Measurements from ENCODE around the gene CYFIP2. TPM values are rescaled to one million over a fixed set of nuclear protein-coding genes. Genes with fewer than 3 reads are reported as not detected.

Gene CYFIP2
- total RNA-seq, 1 donor from 2014 or later, result 27.7 TPM

DNA sequence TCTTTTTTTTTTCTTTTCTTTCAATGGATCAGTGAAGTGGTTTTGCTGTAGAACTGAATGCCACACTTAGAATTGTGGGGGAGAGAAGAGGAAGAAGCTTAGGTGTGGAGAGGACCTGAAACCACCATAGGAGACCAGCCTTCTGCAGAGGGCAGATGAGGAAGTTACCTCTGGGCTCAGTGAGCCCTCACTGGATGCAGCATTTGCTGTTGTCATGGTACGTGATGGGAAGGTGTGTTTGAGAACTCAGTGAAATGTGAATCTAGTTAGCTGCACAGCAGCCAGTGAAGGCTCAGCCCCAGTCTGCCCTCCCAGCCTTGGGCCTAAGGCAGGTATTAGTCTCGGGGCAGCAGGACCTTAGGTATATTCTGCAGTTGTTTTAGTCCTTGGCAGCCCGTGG, 17.5 kb downstream of the CYFIP2 start:
- intact Hi-C loops (cut with DNase I), result no loop called here
- Histone ChIP-seq H3K4me3 (no peak overlapping the region), H3K9me3 (no peaks in the 10 kb centered on the region), H3K27ac (no peak overlapping the region), H3K36me3 (no peaks in the 10 kb centered on the region), H3K27me3 (no peaks in the 10 kb centered on the region), H3K4me1 (no peaks in the 10 kb centered on the region)
- no peak for DNase-seq (ENCODE audit: extremely low spot score in 2 of 2)
- no peak for TF ChIP-seq CTCF (IDR thresholded peaks at IDR 0.05)
- TF ChIP-seq POLR2A (IDR thresholded peaks at IDR 0.05), result no peak
- TF ChIP-seq POLR2AphosphoS5 (IDR thresholded peaks at IDR 0.05; ENCODE audit: insufficient read depth in 1 of 2, low read depth in 1 of 2), result no peak

DNA sequence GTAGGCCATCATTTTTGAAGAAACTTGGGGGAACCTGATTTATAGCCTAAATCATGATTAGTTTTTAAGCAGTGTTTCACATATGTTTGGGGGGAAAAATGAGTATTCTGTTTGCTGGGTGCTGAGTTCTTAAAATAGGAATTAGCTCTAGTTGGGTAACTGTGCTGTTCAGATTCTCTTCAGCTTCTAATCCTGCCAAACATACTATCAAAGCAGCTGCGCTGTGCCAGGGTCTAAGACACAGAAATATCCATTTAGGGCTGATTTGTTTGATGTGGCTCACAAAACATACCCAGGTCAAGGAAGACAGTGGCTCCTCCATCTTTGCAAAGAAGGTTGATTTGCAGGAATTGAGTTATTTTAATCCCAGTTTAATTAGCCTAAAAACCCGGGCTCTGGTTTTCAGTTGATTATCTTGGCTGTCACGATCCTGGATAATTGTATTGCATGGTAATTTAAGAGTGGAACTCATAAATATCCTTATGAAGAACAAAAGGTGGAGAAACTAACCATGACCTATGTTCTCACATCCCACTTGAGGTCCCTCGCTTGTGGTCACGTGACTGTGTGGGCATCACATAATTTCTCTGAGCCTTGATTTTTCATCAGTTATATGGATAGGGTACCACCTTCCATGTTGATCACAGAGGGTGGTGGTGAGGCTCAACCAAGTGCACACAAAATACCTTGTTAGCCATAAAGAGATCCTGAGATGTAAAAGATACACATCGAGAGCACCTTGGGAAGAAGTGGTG, 18.7 kb downstream of the CYFIP2 start:
- no peak overlapping the region for H3K27ac ChIP-seq

DNA sequence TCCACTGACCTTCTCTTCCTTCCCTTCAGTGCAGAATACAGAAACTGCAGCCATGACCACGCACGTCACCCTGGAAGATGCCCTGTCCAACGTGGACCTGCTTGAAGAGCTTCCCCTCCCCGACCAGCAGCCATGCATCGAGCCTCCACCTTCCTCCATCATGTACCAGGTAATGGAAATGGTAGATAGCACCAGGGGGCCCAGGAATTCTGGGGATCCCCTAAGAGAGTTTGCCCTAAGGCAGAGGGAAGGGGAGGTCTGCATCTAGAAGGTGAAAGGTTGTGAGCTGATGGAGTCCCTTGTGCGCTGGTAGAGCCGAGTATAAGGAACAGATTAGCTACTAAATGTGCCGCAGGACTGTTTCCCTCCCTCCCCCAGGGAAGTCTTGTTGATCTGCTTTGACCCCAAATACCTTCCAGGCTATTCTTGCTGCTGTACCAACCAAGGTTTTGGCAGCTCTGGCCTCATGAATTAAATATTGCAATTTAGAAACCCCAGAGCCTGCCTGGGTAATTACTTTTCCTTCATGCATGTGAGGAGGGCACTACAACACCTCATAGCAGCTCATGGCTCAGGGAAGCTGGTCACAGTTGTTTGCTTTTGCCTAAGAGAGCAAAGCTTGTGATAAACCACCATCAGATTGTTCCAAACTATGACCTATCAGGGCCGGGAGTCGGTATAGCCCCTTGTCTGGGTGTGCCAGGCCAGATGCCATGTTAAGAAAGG, 19.6 kb downstream of the CYFIP2 start:
- TF ChIP-seq POLR2A (IDR thresholded peaks at IDR 0.05) (no peak), POLR2AphosphoS5 (IDR thresholded peaks at IDR 0.05; ENCODE audit: insufficient read depth in 1 of 2, low read depth in 1 of 2) (no peak), CTCF (IDR thresholded peaks at IDR 0.05) (no peak)
- no peaks in the 10 kb centered on the region for H3K36me3 ChIP-seq
- no peak overlapping the region for H3K4me3 ChIP-seq
- H3K4me1 ChIP-seq, result no peaks in the 10 kb centered on the region
- no peaks in the 10 kb centered on the region for H3K9me3 ChIP-seq
- peak in 1 of 2 donors; percentile 71 for DNase-seq (ENCODE audit: extremely low spot score in 2 of 2)
- no peaks in the 10 kb centered on the region for H3K27me3 ChIP-seq
- intact Hi-C loops (cut with DNase I), result no loop called here
- H3K27ac ChIP-seq, result no peak overlapping the region

More for the DNA sequence above, 18.7 kb downstream of the CYFIP2 start:
- no peaks in the 10 kb centered on the region for H3K4me1 ChIP-seq
- no peaks in the 10 kb centered on the region for H3K9me3 ChIP-seq
- TF ChIP-seq POLR2A (IDR thresholded peaks at IDR 0.05) (no peak), CTCF (IDR thresholded peaks at IDR 0.05) (no peak), POLR2AphosphoS5 (IDR thresholded peaks at IDR 0.05; ENCODE audit: insufficient read depth in 1 of 2, low read depth in 1 of 2) (no peak)
- H3K4me3 ChIP-seq, result no peak overlapping the region
- intact Hi-C loops (cut with DNase I), result no loop called here
- no peaks in the 10 kb centered on the region for H3K36me3 ChIP-seq
- no peaks in the 10 kb centered on the region for H3K27me3 ChIP-seq
- DNase-seq (ENCODE audit: extremely low spot score in 2 of 2), result no peak

- no peaks in the 10 kb centered on the region for H3K36me3 ChIP-seq
- H3K27me3 ChIP-seq, result no peaks in the 10 kb centered on the region
- H3K27ac ChIP-seq, result no peak overlapping the region
- H3K4me1 ChIP-seq, result no peaks in the 10 kb centered on the region
- no peaks in the 10 kb centered on the region for H3K9me3 ChIP-seq
- peak in 1 of 2 donors; percentile 64 for DNase-seq (ENCODE audit: extremely low spot score in 2 of 2)
- no peak overlapping the region for H3K4me3 ChIP-seq
- TF ChIP-seq CTCF (IDR thresholded peaks at IDR 0.05) (no peak), POLR2A (IDR thresholded peaks at IDR 0.05) (no peak), POLR2AphosphoS5 (IDR thresholded peaks at IDR 0.05; ENCODE audit: insufficient read depth in 1 of 2, low read depth in 1 of 2) (no peak)
- intact Hi-C loops (cut with DNase I), result no loop called here
These were observed 20.9 kb downstream of the CYFIP2 start for GRCh38 chr5:157286761-157287211.
